Hepatocyte (in vitro differentiated cells): Measurements from ENCODE around the gene SYT15B. TPM values are rescaled to one million over a fixed set of nuclear protein-coding genes. Genes with fewer than 3 reads are reported as not detected.
"Not testable (repeated sequence)": the region's sequence is repeated elsewhere in the genome, so short reads cannot be mapped to it uniquely, and the experiment has no call there.

Experiments used
- DNase-seq: peaks from one replicate; pipeline ENCODE4 v3.0.0-alpha.2; 2016; ENCODE audit warnings: low spot score
- H2AFZ ChIP-seq: fragments of 200-600 bp; sonication (generic); 2 replicates; pipeline ENCODE4 v1.6.0; 2016; ENCODE audit warnings: antibody characterized with exemption, mild to moderate bottlenecking
- H3K27ac ChIP-seq: fragments of 200-600 bp; sonication (generic); 2 replicates; pipeline ENCODE4 v1.5.1; 2016; ENCODE audit warnings: mild to moderate bottlenecking
- H3K27me3 ChIP-seq: fragments of 200-600 bp; sonication (generic); 2 replicates; pipeline ENCODE4 v1.6.1; 2016
- H3K36me3 ChIP-seq: fragments of 200-600 bp; sonication (generic); replicated peaks from 2 replicates; pipeline ENCODE4 v1.5.1; 2016; ENCODE audit warnings: low read depth; ENCODE audit not compliant: insufficient read depth
- H3K4me1 ChIP-seq: fragments of 200-600 bp; sonication (generic); 2 replicates; pipeline ENCODE4 v1.5.1; 2016; ENCODE audit warnings: mild to moderate bottlenecking, moderate library complexity; ENCODE audit not compliant: insufficient read depth
- H3K4me2 ChIP-seq: fragments of 200-600 bp; sonication (generic); 2 replicates; pipeline ENCODE4 v1.6.0; 2016
- H3K4me3 ChIP-seq: fragments of 200-600 bp; sonication (generic); 2 replicates; pipeline ENCODE4 v1.5.1; 2016; ENCODE audit warnings: mild to moderate bottlenecking
- H3K79me2 ChIP-seq: fragments of 200-600 bp; sonication (generic); 2 replicates; pipeline ENCODE4 v1.6.0; 2017; ENCODE audit warnings: mild to moderate bottlenecking
- H3K9me2 ChIP-seq: fragments of 200-600 bp; sonication (generic); replicated peaks from 2 replicates; pipeline ENCODE4 v1.6.0; 2017; ENCODE audit warnings: mild to moderate bottlenecking; ENCODE audit not compliant: insufficient read depth
- H3K9me3 ChIP-seq: fragments of 200-600 bp; sonication (generic); 2 replicates; pipeline ENCODE4 v1.5.1; 2016; ENCODE audit warnings: low read depth, mild to moderate bottlenecking
- H4K20me1 ChIP-seq: fragments of 200-600 bp; sonication (generic); 2 replicates; pipeline ENCODE4 v1.6.0; 2016; ENCODE audit warnings: mild to moderate bottlenecking; ENCODE audit not compliant: insufficient read depth, poor library complexity, severe bottlenecking
- CTCF ChIP-seq: fragments of 200-600 bp; sonication (generic); IDR thresholded peaks from 2 replicates; pipeline ENCODE4 v1.5.1; 2016; ENCODE audit warnings: antibody characterized with exemption, mild to moderate bottlenecking; ENCODE audit not compliant: poor library complexity
- whole genome bisulfite sequencing: methylation state at CpG from one replicate; pipeline ENCODE4 v1.1.6; 2016; ENCODE audit warnings: low lambda C conversion rate; ENCODE audit errors: missing lambda C conversion rate; 5-methylcytosine and 5-hydroxymethylcytosine counted together
- polyA plus RNA-seq: library from polyadenylated mRNA; unstranded; fragments of >200 nt; fragmentation: Nextera tagmentation; extraction: Ambion mirVana; gene quantifications from 2 replicates; pipeline ENCODE4 v1.2.1, GENCODE V29; 2016
- total RNA-seq: library from RNA; depleted of rRNA; stranded (reverse); fragments of >200 nt; gene quantifications from 2 replicates; pipeline ENCODE4 v1.2.3, GENCODE V29; 2014

The SYT15B gene
- total RNA-seq (not detected in 2 replicates), polyA plus RNA-seq (0.65 and 0.69 TPM in 2 replicates)

- H3K4me2 ChIP-seq: peak within 1 kb of the TSS; percentile 74
- H3K4me3 ChIP-seq, H3K4me1 ChIP-seq, H3K79me2 ChIP-seq, H3K27me3 ChIP-seq, DNase-seq, H3K9me3 ChIP-seq, H3K36me3 ChIP-seq, H3K27ac ChIP-seq, H3K9me2 ChIP-seq, H2AFZ ChIP-seq, H4K20me1 ChIP-seq: not testable (repeated sequence)
- WGBS: 46% methylated on average over 19 of the region's 33 CpGs
These were observed at the start of gene SYT15B for GRCh38 chr10:47763554-47764175. SYT15B (minus strand) TSS chr10:47763592; CDS start chr10:47762640, 952 bp downstream.

GRCh38 chr10:47779590-47779989 is 16.2 kb upstream of the SYT15B start:
- H3K9me3 ChIP-seq, H3K4me2 ChIP-seq, H3K79me2 ChIP-seq, H3K27ac ChIP-seq, H3K9me2 ChIP-seq, H3K36me3 ChIP-seq, H4K20me1 ChIP-seq, H3K4me3 ChIP-seq, H3K27me3 ChIP-seq, H3K4me1 ChIP-seq, DNase-seq, H2AFZ ChIP-seq: not testable (repeated sequence)
- WGBS: 57% methylated on average over 1 of the region's 4 CpGs

GRCh38 chr10:47775361-47776231 is 12.2 kb upstream of the SYT15B start:
- TF ChIP-seq CTCF: peak; percentile 62
- H3K4me2 ChIP-seq, H3K79me2 ChIP-seq, H3K27ac ChIP-seq, H3K9me3 ChIP-seq, H3K9me2 ChIP-seq, H3K4me3 ChIP-seq, H3K27me3 ChIP-seq, H3K36me3 ChIP-seq, H2AFZ ChIP-seq, H4K20me1 ChIP-seq, H3K4me1 ChIP-seq: not testable (repeated sequence)
- DNase-seq: peak; percentile 63
- WGBS: 10% methylated on average over 4 of the region's 6 CpGs

- WGBS: no CpG with 5 or more reads among the region's 2 CpGs
- not testable (repeated sequence) for H3K9me2 ChIP-seq, H3K4me2 ChIP-seq, H3K27ac ChIP-seq, DNase-seq, H3K27me3 ChIP-seq, H4K20me1 ChIP-seq, H3K4me3 ChIP-seq, H2AFZ ChIP-seq, H3K79me2 ChIP-seq, H3K36me3 ChIP-seq, H3K9me3 ChIP-seq, H3K4me1 ChIP-seq
These were observed 7.4 kb upstream of the SYT15B start for GRCh38 chr10:47770745-47771144.

GRCh38 chr10:47768578-47769115 is 5.3 kb upstream of the SYT15B start:
- not testable (repeated sequence) for H3K36me3 ChIP-seq, H4K20me1 ChIP-seq, DNase-seq, H3K27ac ChIP-seq, H3K9me2 ChIP-seq, H2AFZ ChIP-seq, H3K27me3 ChIP-seq, H3K4me1 ChIP-seq, H3K79me2 ChIP-seq, H3K9me3 ChIP-seq, H3K4me2 ChIP-seq, H3K4me3 ChIP-seq
- WGBS: 100% methylated on average over 4 of the region's 7 CpGs

- not testable (repeated sequence) for H3K27me3 ChIP-seq, H3K4me3 ChIP-seq, H3K4me2 ChIP-seq, H2AFZ ChIP-seq, H4K20me1 ChIP-seq, H3K79me2 ChIP-seq, H3K27ac ChIP-seq, H3K9me3 ChIP-seq, H3K4me1 ChIP-seq, H3K36me3 ChIP-seq, H3K9me2 ChIP-seq
- 68% methylated on average over 3 of the region's 3 CpGs for WGBS
- peak; percentile 8 for DNase-seq
These were observed 4.7 kb upstream of the SYT15B start for GRCh38 chr10:47768085-47768484.

GRCh38 chr10:47767236-47767635 is 3.8 kb upstream of the SYT15B start:
- DNase-seq, H3K9me2 ChIP-seq, H3K9me3 ChIP-seq, H3K36me3 ChIP-seq, H3K27me3 ChIP-seq, H3K4me2 ChIP-seq, H4K20me1 ChIP-seq, H3K4me3 ChIP-seq, H3K4me1 ChIP-seq, H2AFZ ChIP-seq, H3K79me2 ChIP-seq, H3K27ac ChIP-seq: not testable (repeated sequence)
- 75% methylated on average over 4 of the region's 5 CpGs for WGBS

GRCh38 chr10:47765232-47765631 is 1.8 kb upstream of the SYT15B start:
- not testable (repeated sequence) for H3K27me3 ChIP-seq, H4K20me1 ChIP-seq, H3K27ac ChIP-seq, H2AFZ ChIP-seq, H3K36me3 ChIP-seq, DNase-seq, H3K79me2 ChIP-seq, H3K9me2 ChIP-seq, H3K4me1 ChIP-seq, H3K9me3 ChIP-seq, H3K4me2 ChIP-seq, H3K4me3 ChIP-seq
- WGBS: 90% methylated on average over 2 of the region's 4 CpGs
